ENCODE results near the gene GPR78. TPM values are rescaled to one million over a fixed set of nuclear protein-coding genes. Genes with fewer than 3 reads are reported as not detected.

GPR78 gene
- total RNA-seq, 1 experiment from 2014 or later = 5.7 TPM

DNA sequence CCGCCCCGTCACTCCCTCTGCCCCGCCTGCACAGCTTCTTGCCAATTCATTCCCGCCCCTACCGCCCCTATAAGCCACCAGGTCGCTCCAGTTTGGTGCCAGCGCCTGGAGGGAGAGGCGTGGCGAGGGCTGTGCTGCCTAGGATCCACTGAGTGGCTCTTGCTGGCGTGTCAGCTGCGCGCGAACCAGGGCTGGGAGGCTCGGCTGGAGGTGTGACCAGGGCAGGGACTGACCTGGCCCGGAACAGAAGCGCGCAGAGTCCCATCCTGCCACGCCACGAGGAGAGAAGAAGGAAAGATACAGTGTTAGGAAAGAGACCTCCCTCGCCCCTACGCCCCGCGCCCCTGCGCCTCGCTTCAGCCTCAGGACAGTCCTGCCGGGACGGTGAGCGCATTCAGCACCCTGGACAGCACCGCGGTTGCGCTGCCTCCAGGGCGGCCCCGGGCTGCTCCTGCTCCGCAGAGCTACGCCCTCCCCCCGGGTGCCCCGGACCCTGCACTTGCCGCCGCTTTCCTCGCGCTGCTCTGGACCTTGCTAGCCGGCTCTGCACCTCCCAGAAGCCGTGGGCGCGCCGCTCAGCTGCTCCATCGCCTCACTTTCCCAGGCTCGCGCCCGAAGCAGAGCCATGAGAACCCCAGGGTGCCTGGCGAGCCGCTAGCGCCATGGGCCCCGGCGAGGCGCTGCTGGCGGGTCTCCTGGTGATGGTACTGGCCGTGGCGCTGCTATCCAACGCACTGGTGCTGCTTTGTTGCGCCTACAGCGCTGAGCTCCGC lies at the start of gene GPR78 (continued):
- TF ChIP-seq ESRRA (CRISPR knock-in tag; IDR thresholded peaks at IDR 0.05; ENCODE audit: borderline replicate concordance) (peak; percentile 96; the same call in 1 of the 2 replicates), SMAD4 (CRISPR knock-in tag; IDR thresholded peaks at IDR 0.05) (peak; percentile 90; the same call in 1 of the 2 replicates), ZNF317 (CRISPR knock-in tag; IDR thresholded peaks at IDR 0.05; ENCODE audit: borderline replicate concordance, low read depth) (peak; percentile 78), ZNF671 (CRISPR knock-in tag; IDR thresholded peaks at IDR 0.05) (no peak), SMAD3 (CRISPR knock-in tag; IDR thresholded peaks at IDR 0.05; ENCODE audit: borderline replicate concordance) (peak; percentile 97), MXD4 (CRISPR knock-in tag; IDR thresholded peaks at IDR 0.05; ENCODE audit: borderline replicate concordance) (no peak), TEAD1 (CRISPR knock-in tag; IDR thresholded peaks at IDR 0.05) (peak; percentile 96), ZNF232 (CRISPR knock-in tag; IDR thresholded peaks at IDR 0.05) (peak; percentile 98), FOXP4 (CRISPR knock-in tag; IDR thresholded peaks at IDR 0.05) (peak; percentile 99), ZNF396 (CRISPR knock-in tag; IDR thresholded peaks at IDR 0.05; ENCODE audit: borderline replicate concordance) (no peak), GRHL2 (CRISPR knock-in tag; IDR thresholded peaks at IDR 0.05; ENCODE audit: insufficient replicate concordance, severe bottlenecking) (no peak), JAZF1 (CRISPR knock-in tag; IDR thresholded peaks at IDR 0.05) (no peak), TP53 (CRISPR knock-in tag; IDR thresholded peaks at IDR 0.05) (peak; percentile 98), ATF3 (CRISPR knock-in tag; conservative IDR thresholded peaks at IDR 0.05) (peak; percentile 44; the same call in 1 of the 2 replicates), OVOL2 (CRISPR knock-in tag; IDR thresholded peaks at IDR 0.05; ENCODE audit: borderline replicate concordance) (no peak)
- TF ChIP-seq, protein P1, sequence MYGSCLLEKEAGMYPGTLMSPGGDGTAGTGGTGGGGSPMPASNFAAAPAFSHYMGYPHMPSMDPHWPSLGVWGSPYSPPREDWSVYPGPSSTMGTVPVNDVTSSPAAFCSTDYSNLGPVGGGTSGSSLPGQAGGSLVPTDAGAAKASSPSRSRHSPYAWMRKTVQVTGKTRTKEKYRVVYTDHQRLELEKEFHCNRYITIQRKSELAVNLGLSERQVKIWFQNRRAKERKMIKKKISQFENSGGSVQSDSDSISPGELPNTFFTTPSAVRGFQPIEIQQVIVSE (CRISPR knock-in tag; IDR thresholded peaks at IDR 0.05; ENCODE audit: borderline replicate concordance) = no peak
- TF ChIP-seq, protein P2, sequence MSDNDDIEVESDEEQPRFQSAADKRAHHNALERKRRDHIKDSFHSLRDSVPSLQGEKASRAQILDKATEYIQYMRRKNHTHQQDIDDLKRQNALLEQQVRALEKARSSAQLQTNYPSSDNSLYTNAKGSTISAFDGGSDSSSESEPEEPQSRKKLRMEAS (CRISPR knock-in tag; IDR thresholded peaks at IDR 0.05) = peak; percentile 83
- TF ChIP-seq, protein P3, sequence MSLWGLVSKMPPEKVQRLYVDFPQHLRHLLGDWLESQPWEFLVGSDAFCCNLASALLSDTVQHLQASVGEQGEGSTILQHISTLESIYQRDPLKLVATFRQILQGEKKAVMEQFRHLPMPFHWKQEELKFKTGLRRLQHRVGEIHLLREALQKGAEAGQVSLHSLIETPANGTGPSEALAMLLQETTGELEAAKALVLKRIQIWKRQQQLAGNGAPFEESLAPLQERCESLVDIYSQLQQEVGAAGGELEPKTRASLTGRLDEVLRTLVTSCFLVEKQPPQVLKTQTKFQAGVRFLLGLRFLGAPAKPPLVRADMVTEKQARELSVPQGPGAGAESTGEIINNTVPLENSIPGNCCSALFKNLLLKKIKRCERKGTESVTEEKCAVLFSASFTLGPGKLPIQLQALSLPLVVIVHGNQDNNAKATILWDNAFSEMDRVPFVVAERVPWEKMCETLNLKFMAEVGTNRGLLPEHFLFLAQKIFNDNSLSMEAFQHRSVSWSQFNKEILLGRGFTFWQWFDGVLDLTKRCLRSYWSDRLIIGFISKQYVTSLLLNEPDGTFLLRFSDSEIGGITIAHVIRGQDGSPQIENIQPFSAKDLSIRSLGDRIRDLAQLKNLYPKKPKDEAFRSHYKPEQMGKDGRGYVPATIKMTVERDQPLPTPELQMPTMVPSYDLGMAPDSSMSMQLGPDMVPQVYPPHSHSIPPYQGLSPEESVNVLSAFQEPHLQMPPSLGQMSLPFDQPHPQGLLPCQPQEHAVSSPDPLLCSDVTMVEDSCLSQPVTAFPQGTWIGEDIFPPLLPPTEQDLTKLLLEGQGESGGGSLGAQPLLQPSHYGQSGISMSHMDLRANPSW (CRISPR knock-in tag; conservative IDR thresholded peaks at IDR 0.05; ENCODE audit: low read depth) = 0 out of 2 replicates have a peak, but pooled peaks have one; percentile 79
- TF ChIP-seq, protein P4, sequence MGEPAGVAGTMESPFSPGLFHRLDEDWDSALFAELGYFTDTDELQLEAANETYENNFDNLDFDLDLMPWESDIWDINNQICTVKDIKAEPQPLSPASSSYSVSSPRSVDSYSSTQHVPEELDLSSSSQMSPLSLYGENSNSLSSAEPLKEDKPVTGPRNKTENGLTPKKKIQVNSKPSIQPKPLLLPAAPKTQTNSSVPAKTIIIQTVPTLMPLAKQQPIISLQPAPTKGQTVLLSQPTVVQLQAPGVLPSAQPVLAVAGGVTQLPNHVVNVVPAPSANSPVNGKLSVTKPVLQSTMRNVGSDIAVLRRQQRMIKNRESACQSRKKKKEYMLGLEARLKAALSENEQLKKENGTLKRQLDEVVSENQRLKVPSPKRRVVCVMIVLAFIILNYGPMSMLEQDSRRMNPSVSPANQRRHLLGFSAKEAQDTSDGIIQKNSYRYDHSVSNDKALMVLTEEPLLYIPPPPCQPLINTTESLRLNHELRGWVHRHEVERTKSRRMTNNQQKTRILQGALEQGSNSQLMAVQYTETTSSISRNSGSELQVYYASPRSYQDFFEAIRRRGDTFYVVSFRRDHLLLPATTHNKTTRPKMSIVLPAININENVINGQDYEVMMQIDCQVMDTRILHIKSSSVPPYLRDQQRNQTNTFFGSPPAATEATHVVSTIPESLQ (CRISPR knock-in tag; IDR thresholded peaks at IDR 0.05) = no peak
- TF ChIP-seq, protein P5, sequence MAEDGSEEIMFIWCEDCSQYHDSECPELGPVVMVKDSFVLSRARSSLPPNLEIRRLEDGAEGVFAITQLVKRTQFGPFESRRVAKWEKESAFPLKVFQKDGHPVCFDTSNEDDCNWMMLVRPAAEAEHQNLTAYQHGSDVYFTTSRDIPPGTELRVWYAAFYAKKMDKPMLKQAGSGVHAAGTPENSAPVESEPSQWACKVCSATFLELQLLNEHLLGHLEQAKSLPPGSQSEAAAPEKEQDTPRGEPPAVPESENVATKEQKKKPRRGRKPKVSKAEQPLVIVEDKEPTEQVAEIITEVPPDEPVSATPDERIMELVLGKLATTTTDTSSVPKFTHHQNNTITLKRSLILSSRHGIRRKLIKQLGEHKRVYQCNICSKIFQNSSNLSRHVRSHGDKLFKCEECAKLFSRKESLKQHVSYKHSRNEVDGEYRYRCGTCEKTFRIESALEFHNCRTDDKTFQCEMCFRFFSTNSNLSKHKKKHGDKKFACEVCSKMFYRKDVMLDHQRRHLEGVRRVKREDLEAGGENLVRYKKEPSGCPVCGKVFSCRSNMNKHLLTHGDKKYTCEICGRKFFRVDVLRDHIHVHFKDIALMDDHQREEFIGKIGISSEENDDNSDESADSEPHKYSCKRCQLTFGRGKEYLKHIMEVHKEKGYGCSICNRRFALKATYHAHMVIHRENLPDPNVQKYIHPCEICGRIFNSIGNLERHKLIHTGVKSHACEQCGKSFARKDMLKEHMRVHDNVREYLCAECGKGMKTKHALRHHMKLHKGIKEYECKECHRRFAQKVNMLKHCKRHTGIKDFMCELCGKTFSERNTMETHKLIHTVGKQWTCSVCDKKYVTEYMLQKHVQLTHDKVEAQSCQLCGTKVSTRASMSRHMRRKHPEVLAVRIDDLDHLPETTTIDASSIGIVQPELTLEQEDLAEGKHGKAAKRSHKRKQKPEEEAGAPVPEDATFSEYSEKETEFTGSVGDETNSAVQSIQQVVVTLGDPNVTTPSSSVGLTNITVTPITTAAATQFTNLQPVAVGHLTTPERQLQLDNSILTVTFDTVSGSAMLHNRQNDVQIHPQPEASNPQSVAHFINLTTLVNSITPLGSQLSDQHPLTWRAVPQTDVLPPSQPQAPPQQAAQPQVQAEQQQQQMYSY (CRISPR knock-in tag; IDR thresholded peaks at IDR 0.05) = peak; percentile 56
- TF ChIP-seq, protein P6, sequence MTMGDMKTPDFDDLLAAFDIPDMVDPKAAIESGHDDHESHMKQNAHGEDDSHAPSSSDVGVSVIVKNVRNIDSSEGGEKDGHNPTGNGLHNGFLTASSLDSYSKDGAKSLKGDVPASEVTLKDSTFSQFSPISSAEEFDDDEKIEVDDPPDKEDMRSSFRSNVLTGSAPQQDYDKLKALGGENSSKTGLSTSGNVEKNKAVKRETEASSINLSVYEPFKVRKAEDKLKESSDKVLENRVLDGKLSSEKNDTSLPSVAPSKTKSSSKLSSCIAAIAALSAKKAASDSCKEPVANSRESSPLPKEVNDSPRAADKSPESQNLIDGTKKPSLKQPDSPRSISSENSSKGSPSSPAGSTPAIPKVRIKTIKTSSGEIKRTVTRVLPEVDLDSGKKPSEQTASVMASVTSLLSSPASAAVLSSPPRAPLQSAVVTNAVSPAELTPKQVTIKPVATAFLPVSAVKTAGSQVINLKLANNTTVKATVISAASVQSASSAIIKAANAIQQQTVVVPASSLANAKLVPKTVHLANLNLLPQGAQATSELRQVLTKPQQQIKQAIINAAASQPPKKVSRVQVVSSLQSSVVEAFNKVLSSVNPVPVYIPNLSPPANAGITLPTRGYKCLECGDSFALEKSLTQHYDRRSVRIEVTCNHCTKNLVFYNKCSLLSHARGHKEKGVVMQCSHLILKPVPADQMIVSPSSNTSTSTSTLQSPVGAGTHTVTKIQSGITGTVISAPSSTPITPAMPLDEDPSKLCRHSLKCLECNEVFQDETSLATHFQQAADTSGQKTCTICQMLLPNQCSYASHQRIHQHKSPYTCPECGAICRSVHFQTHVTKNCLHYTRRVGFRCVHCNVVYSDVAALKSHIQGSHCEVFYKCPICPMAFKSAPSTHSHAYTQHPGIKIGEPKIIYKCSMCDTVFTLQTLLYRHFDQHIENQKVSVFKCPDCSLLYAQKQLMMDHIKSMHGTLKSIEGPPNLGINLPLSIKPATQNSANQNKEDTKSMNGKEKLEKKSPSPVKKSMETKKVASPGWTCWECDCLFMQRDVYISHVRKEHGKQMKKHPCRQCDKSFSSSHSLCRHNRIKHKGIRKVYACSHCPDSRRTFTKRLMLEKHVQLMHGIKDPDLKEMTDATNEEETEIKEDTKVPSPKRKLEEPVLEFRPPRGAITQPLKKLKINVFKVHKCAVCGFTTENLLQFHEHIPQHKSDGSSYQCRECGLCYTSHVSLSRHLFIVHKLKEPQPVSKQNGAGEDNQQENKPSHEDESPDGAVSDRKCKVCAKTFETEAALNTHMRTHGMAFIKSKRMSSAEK (CRISPR knock-in tag; IDR thresholded peaks at IDR 0.05; ENCODE audit: borderline replicate concordance) = no peak
